Astrocyte (in vitro differentiated cells and primary cell): ENCODE data around the gene DUSP8. TPM values are rescaled to one million over a fixed set of nuclear protein-coding genes. Genes with fewer than 3 reads are reported as not detected.

ENCODE experiments used
- DNase-seq: peaks from one replicate; pipeline ENCODE4 v3.0.0-alpha.2; 2010; ENCODE audit warnings: low read depth
- FAIRE-seq: peaks from 2 replicates; lab custom pipeline; 2011; peaks lifted over from hg19 to GRCh38; lab: Jason Lieb, UNC
- H2AFZ ChIP-seq: 2 replicates; pipeline ENCODE4 v1.6.0; 2012; ENCODE audit warnings: low read depth, low read length, inconsistent platforms
- H3K27ac ChIP-seq: 2 replicates; pipeline ENCODE4 v1.5.1; 2011; ENCODE audit warnings: low read depth, low read length, inconsistent platforms
- H3K27me3 ChIP-seq: 2 replicates; pipeline ENCODE4 v1.6.0; 2011; ENCODE audit warnings: low read length, inconsistent platforms; ENCODE audit not compliant: insufficient read depth
- H3K36me3 ChIP-seq: 2 replicates; pipeline ENCODE4 v1.5.1; 2011; ENCODE audit warnings: low read length, inconsistent platforms; ENCODE audit not compliant: insufficient read depth
- H3K4me1 ChIP-seq: 2 replicates; pipeline ENCODE4 v1.5.1; 2011; ENCODE audit warnings: low read length, inconsistent platforms; ENCODE audit not compliant: insufficient read depth
- H3K4me2 ChIP-seq: 2 replicates; pipeline ENCODE4 v1.6.0; 2012; ENCODE audit warnings: low read length, inconsistent platforms
- H3K4me3 ChIP-seq: 2 replicates; pipeline ENCODE4 v1.5.1; 2011; ENCODE audit warnings: low read depth, mild to moderate bottlenecking, low read length, inconsistent platforms; ENCODE audit not compliant: insufficient read depth
- H3K79me2 ChIP-seq: 2 replicates; pipeline ENCODE4 v1.6.0; 2012; ENCODE audit warnings: mild to moderate bottlenecking, low read length, inconsistent platforms; ENCODE audit not compliant: insufficient read depth
- H3K9ac ChIP-seq: 2 replicates; pipeline ENCODE4 v1.6.0; 2012; ENCODE audit warnings: mild to moderate bottlenecking, low read length, inconsistent platforms
- H3K9me3 ChIP-seq: 2 replicates; pipeline ENCODE4 v1.5.1; 2012; ENCODE audit warnings: low read depth, mild to moderate bottlenecking, low read length, inconsistent platforms; ENCODE audit not compliant: insufficient read depth
- H4K20me1 ChIP-seq: 2 replicates; pipeline ENCODE4 v1.6.0; 2012; ENCODE audit warnings: low read length, inconsistent platforms; ENCODE audit not compliant: insufficient read depth
- H3K27ac Mint-ChIP-seq: one replicate; pipeline ENCODE4 v1.8.0; 2021; ENCODE audit warnings: mild to moderate bottlenecking, mixed read lengths; ENCODE audit not compliant: unreplicated experiment
- H3K27me3 Mint-ChIP-seq: one replicate; pipeline ENCODE4 v1.8.0; 2021; ENCODE audit warnings: low read depth, mixed read lengths; ENCODE audit not compliant: unreplicated experiment
- H3K36me3 Mint-ChIP-seq: one replicate; pipeline ENCODE4 v1.8.0; 2021; ENCODE audit warnings: low read depth, mixed read lengths; ENCODE audit not compliant: unreplicated experiment
- H3K4me1 Mint-ChIP-seq: one replicate; pipeline ENCODE4 v1.8.0; 2021; ENCODE audit warnings: low read depth, mixed read lengths; ENCODE audit not compliant: unreplicated experiment
- H3K4me3 Mint-ChIP-seq: one replicate; pipeline ENCODE4 v1.8.0; 2021; ENCODE audit warnings: mild to moderate bottlenecking, moderate library complexity, mixed read lengths; ENCODE audit not compliant: unreplicated experiment
- H3K9me3 Mint-ChIP-seq: one replicate; pipeline ENCODE4 v1.8.0; 2021; ENCODE audit warnings: mild to moderate bottlenecking, mixed read lengths; ENCODE audit not compliant: unreplicated experiment
- CTCF ChIP-seq: IDR thresholded peaks from 2 replicates; pipeline ENCODE4 v1.5.1; 2011; ENCODE audit warnings: low read depth, mild to moderate bottlenecking, inconsistent platforms, low read length, moderate library complexity; ENCODE audit not compliant: insufficient read depth
- EZH2 ChIP-seq: IDR thresholded peaks from 2 replicates; pipeline ENCODE4 v1.6.1; 2012; ENCODE audit warnings: mild to moderate bottlenecking, low read length, inconsistent platforms; ENCODE audit not compliant: insufficient read depth
- total RNA-seq: library from RNA; stranded (reverse); gene quantifications from 2 replicates; pipeline ENCODE4 v1.2.1, GENCODE V29; 2021

The DUSP8 gene
- total RNA-seq, 1 donor from 2014 or later = 14.8 TPM

GRCh38 chr11:1540074-1540473 lies 32.0 kb downstream of the DUSP8 start:
- Histone ChIP-seq H3K4me2 (no peak overlapping the region), H3K27me3 (peaks cover 18% of the 10 kb centered on the region), H3K36me3 (no peaks in the 10 kb centered on the region), H3K79me2 (peaks cover 25% of the 10 kb centered on the region), H2AFZ (no peak overlapping the region), H3K9me3 (no peaks in the 10 kb centered on the region), H3K4me3 (no peak overlapping the region), H3K27ac (no peak overlapping the region), H3K4me1 (peaks cover 4% of the 10 kb centered on the region), H4K20me1 (peaks cover 26% of the 10 kb centered on the region), H3K9ac (no peak overlapping the region)
- DNase-seq = no peak
- H3K4me1 Mint-ChIP-seq = peaks cover 1% of the 10 kb centered on the region
- FAIRE-seq = no peak
- peaks cover 49% of the 10 kb centered on the region for H3K27me3 Mint-ChIP-seq
- no peak overlapping the region for H3K27ac Mint-ChIP-seq
- H3K4me3 Mint-ChIP-seq = no peak overlapping the region
- no peaks in the 10 kb centered on the region for H3K9me3 Mint-ChIP-seq
- peaks cover 1% of the 10 kb centered on the region for H3K36me3 Mint-ChIP-seq
- TF ChIP-seq EZH2 (no peak), CTCF (no peak)

GRCh38 chr11:1538153-1538552 lies 33.9 kb downstream of the DUSP8 start:
- H3K4me1 ChIP-seq = peaks cover 15% of the 10 kb centered on the region
- H3K79me2 ChIP-seq = peaks cover 44% of the 10 kb centered on the region
- H3K9me3 ChIP-seq = no peaks in the 10 kb centered on the region
- Mint-ChIP-seq H3K4me3 (no peak overlapping the region), H3K27ac (no peak overlapping the region), H3K4me1 (peaks cover 12% of the 10 kb centered on the region), H3K36me3 (peaks cover 3% of the 10 kb centered on the region), H3K27me3 (peaks cover 44% of the 10 kb centered on the region), H3K9me3 (no peaks in the 10 kb centered on the region)
- H3K36me3 ChIP-seq = no peaks in the 10 kb centered on the region
- H3K27me3 ChIP-seq = peaks cover 10% of the 10 kb centered on the region
- H2AFZ ChIP-seq = no peak overlapping the region
- TF ChIP-seq CTCF (no peak), EZH2 (no peak)
- H3K4me2 ChIP-seq = no peak overlapping the region
- H3K4me3 ChIP-seq = no peak overlapping the region
- H4K20me1 ChIP-seq = peaks cover 45% of the 10 kb centered on the region
- DNase-seq (no peak), FAIRE-seq (no peak)
- no peak overlapping the region for H3K9ac ChIP-seq
- no peak overlapping the region for H3K27ac ChIP-seq

- no peak for TF ChIP-seq CTCF
- no peak for TF ChIP-seq EZH2
- H3K4me3 Mint-ChIP-seq = no peak overlapping the region
- no peak for DNase-seq
- H3K4me3 ChIP-seq = no peak overlapping the region
- peaks cover 62% of the 10 kb centered on the region for H3K79me2 ChIP-seq
- FAIRE-seq = no peak
- H3K27ac ChIP-seq = no peak overlapping the region
- H3K36me3 ChIP-seq = no peaks in the 10 kb centered on the region
- no peak overlapping the region for H2AFZ ChIP-seq
- peaks cover 33% of the 10 kb centered on the region for H3K27me3 Mint-ChIP-seq
- H3K9me3 ChIP-seq = no peaks in the 10 kb centered on the region
- peaks cover 32% of the 10 kb centered on the region for H3K4me1 ChIP-seq
- H3K27ac Mint-ChIP-seq = no peak overlapping the region
- no peak overlapping the region for H3K4me2 ChIP-seq
- peaks cover 8% of the 10 kb centered on the region for H3K36me3 Mint-ChIP-seq
- H4K20me1 ChIP-seq = peaks cover 64% of the 10 kb centered on the region
- H3K27me3 ChIP-seq = peaks cover 8% of the 10 kb centered on the region
- no peaks in the 10 kb centered on the region for H3K9me3 Mint-ChIP-seq
- H3K9ac ChIP-seq = no peak overlapping the region
- peaks cover 16% of the 10 kb centered on the region for H3K4me1 Mint-ChIP-seq
Observed at GRCh38 chr11:1536065-1536843, 35.8 kb downstream of the DUSP8 start.
